Left lung (tissue), 10 donors: ENCODE measurements around the gene PPP2R2C. TPM values are rescaled to one million over a fixed set of nuclear protein-coding genes. Genes with fewer than 3 reads are reported as not detected.
A peak's percentile ranks its signal among the peaks of the same experiment; 100 is the strongest.

Experiments
- ATAC-seq: fragments of 200-7000 bp; cut with Tn5 transposase; one replicate; pipeline ENCODE4 v1.9.1; 2020; ENCODE audit warnings: moderate library complexity
- DNase-seq, 4 donors: peaks; one replicate each; pipeline ENCODE4 v3.0.0-alpha.2; 2013 to 2020
- H3K27ac ChIP-seq, 2 donors: fragments of 200-600 bp; sonication (generic) in 1 of 2; one replicate each; pipeline versions ENCODE4 v1.5.0 to v1.8.0; 2020 to 2021
- H3K27me3 ChIP-seq, 2 donors: fragments of 200-600 bp; sonication (generic) in 1 of 2; one replicate each; pipeline versions ENCODE4 v1.5.0 to v1.8.0; 2020 to 2021
- H3K36me3 ChIP-seq, 2 donors: fragments of 200-600 bp; sonication (generic) in 1 of 2; one replicate each; pipeline versions ENCODE4 v1.5.0 to v1.8.0; 2020 to 2021
- H3K4me1 ChIP-seq, 2 donors: fragments of 200-600 bp; one replicate each; pipeline ENCODE4 v1.8.0; 2021
- H3K4me3 ChIP-seq, 2 donors: fragments of 200-600 bp; sonication (generic) in 1 of 2; one replicate each; pipeline versions ENCODE4 v1.5.0 to v1.8.0; 2020 to 2021; ENCODE audit warnings: mild to moderate bottlenecking in 1 of 2
- H3K9me3 ChIP-seq, 2 donors: fragments of 200-600 bp; sonication (generic) in 1 of 2; one replicate each; pipeline versions ENCODE4 v1.5.0 to v1.8.0; 2020 to 2021
- intact Hi-C, 2 donors: fragments of 100-400 bp; cut with DNase I; formaldehyde crosslinking; loops; one replicate each; pipeline versions ENCODE4 v1.11.2 to v1.14.2; 2022
- polyA plus RNA-seq, 6 donors: library from polyadenylated mRNA; unstranded; fragments of 120-200 nt; gene quantifications; one replicate each; pipeline ENCODE4 v1.2.1, GENCODE V29; 2013; ENCODE audit not compliant: insufficient read length in 6 of 6
- total RNA-seq, 2 donors: library from RNA; stranded (reverse); fragmentation: NEBNext Ultra II Directional; extraction: Animal tissue kit (Norgen Biotek cat#: 25700); gene quantifications; one replicate each; pipeline ENCODE4 v1.2.1, GENCODE V29; 2021
- TF ChIP-seq, protein P1 (sequence below), 2 donors: fragments of 200-600 bp; sonication (generic) in 1 of 2; IDR thresholded peaks; one replicate each; pipeline versions ENCODE4 v1.5.0 to v1.8.0; 2021; ENCODE audit warnings: antibody characterized with exemption in 2 of 2
- donor health status: DM: no; HTN: yes; CAD: no.
- donor health status: DM: no; HTN: no; CAD: no.

PPP2R2C gene
- total and polyA plus RNA-seq, 8 donors, result 0.29 to 0.50 (median 0.43) TPM; not detected in 1

- DNase-seq (peak in 1 of 4 donors; percentile 39), ATAC-seq (no peak)
- H3K36me3 ChIP-seq, result no peaks in the 10 kb centered on the region
- intact Hi-C loops, result no loop called here
- peaks cover 0 to 66% of the 10 kb centered on the region in 2 donors for H3K27me3 ChIP-seq
- H3K27ac ChIP-seq, result no peak overlapping the region
- no peaks in the 10 kb centered on the region for H3K4me1 ChIP-seq
- H3K4me3 ChIP-seq, result no peak overlapping the region
- H3K9me3 ChIP-seq, result no peaks in the 10 kb centered on the region
- TF ChIP-seq, protein P1, sequence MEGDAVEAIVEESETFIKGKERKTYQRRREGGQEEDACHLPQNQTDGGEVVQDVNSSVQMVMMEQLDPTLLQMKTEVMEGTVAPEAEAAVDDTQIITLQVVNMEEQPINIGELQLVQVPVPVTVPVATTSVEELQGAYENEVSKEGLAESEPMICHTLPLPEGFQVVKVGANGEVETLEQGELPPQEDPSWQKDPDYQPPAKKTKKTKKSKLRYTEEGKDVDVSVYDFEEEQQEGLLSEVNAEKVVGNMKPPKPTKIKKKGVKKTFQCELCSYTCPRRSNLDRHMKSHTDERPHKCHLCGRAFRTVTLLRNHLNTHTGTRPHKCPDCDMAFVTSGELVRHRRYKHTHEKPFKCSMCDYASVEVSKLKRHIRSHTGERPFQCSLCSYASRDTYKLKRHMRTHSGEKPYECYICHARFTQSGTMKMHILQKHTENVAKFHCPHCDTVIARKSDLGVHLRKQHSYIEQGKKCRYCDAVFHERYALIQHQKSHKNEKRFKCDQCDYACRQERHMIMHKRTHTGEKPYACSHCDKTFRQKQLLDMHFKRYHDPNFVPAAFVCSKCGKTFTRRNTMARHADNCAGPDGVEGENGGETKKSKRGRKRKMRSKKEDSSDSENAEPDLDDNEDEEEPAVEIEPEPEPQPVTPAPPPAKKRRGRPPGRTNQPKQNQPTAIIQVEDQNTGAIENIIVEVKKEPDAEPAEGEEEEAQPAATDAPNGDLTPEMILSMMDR (IDR thresholded peaks at IDR 0.05), result no peak
Measured at GRCh38 chr4:6364581-6364980, 107.8 kb downstream of the PPP2R2C start.

GRCh38 chr4:6364146-6364545, 108.3 kb downstream of the PPP2R2C start:
- TF ChIP-seq, protein P1 (IDR thresholded peaks at IDR 0.05), result no peak
- peaks cover 0 to 64% of the 10 kb centered on the region in 2 donors for H3K27me3 ChIP-seq
- intact Hi-C loops, result no loop called here
- no peaks in the 10 kb centered on the region for H3K36me3 ChIP-seq
- peak in 1 of 4 donors; percentile 43 for DNase-seq
- no peaks in the 10 kb centered on the region for H3K9me3 ChIP-seq
- H3K4me3 ChIP-seq, result no peak overlapping the region
- no peak for ATAC-seq
- no peaks in the 10 kb centered on the region for H3K4me1 ChIP-seq
- no peak overlapping the region for H3K27ac ChIP-seq

- intact Hi-C loops, result no loop called here
- Histone ChIP-seq H3K4me3 (no peak overlapping the region), H3K27ac (no peak overlapping the region), H3K9me3 (no peaks in the 10 kb centered on the region), H3K4me1 (no peaks in the 10 kb centered on the region), H3K27me3 (peaks cover 0 to 52% of the 10 kb centered on the region in 2 donors), H3K36me3 (no peaks in the 10 kb centered on the region)
- peak in 3 of 4 donors; percentile 20 to 66 (median 62) for DNase-seq
- TF ChIP-seq, protein P1 (IDR thresholded peaks at IDR 0.05), result no peak
- ATAC-seq, result peak; percentile 58
Measured at GRCh38 chr4:6362896-6363295, 109.5 kb downstream of the PPP2R2C start.

DNA sequence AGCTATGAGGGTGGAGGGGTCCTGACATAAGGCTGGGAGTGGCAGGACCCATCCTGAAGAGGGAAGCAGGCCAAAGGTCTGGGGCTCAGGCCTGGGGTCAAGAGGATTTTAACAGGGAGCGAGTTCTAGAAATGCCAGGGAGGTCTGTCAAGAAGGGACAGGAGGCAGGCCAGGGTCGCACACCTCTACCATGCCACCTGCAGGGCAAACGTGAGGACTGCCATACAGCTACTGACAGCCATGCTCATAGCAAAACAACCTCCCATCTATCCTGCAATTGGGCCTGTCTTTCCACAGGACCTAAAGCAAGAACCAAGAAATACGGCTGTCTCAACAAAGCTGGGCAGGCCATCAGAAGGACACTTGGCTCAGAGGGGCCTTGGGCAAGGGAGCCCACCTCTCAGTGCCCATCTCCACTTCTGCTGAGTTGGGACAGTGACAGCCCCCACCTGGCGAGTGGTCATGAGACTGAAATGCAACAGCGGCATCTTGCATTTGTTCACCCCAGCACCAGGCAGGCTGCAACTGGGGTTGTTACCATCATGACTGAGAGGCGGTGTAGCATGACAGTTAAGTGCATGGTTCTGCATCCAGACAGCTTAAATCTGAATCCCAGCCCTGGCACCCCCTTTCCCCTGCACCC, 110.0 kb downstream of the PPP2R2C start:
- DNase-seq (peak in 1 of 4 donors; percentile 22), ATAC-seq (no peak)
- H3K9me3 ChIP-seq, result no peaks in the 10 kb centered on the region
- no peaks in the 10 kb centered on the region for H3K4me1 ChIP-seq
- intact Hi-C loops, result no loop called here
- TF ChIP-seq, protein P1 (IDR thresholded peaks at IDR 0.05), result no peak
- H3K4me3 ChIP-seq, result no peak overlapping the region
- no peak overlapping the region for H3K27ac ChIP-seq
- no peaks in the 10 kb centered on the region for H3K36me3 ChIP-seq
- H3K27me3 ChIP-seq, result peaks cover 0 to 46% of the 10 kb centered on the region in 2 donors

- intact Hi-C loops, result no loop called here
- no peaks in the 10 kb centered on the region for H3K4me1 ChIP-seq
- peaks cover 0 to 42% of the 10 kb centered on the region in 2 donors for H3K27me3 ChIP-seq
- H3K4me3 ChIP-seq, result no peak overlapping the region
- no peaks in the 10 kb centered on the region for H3K36me3 ChIP-seq
- H3K9me3 ChIP-seq, result no peaks in the 10 kb centered on the region
- H3K27ac ChIP-seq, result no peak overlapping the region
- DNase-seq (peak in 1 of 4 donors; percentile 2), ATAC-seq (no peak)
- TF ChIP-seq, protein P1 (IDR thresholded peaks at IDR 0.05), result no peak
Measured at GRCh38 chr4:6361076-6361784, 111.2 kb downstream of the PPP2R2C start.
